Panc1 (cell line): ENCODE data around the gene SLC48A1. TPM values are rescaled to one million over a fixed set of nuclear protein-coding genes. Genes with fewer than 3 reads are reported as not detected.

Experiments
- ATAC-seq: fragments of 200-7000 bp; cut with Tn5 transposase; 2 replicates; pipeline ENCODE4 v1.9.1; 2020; ENCODE audit warnings: mild to moderate bottlenecking, moderate library complexity
- BruUV-seq: library from RNA; stranded (reverse); fragments of 400-500 nt; replicated peaks from 2 replicates; lab custom pipeline; 2021; lab: Mats Ljungman, UMichigan
- CTCF ChIA-PET: fragments of 300-600 bp; sonication (Branson Sonifier 250); formaldehyde crosslinking; loops from one replicate; lab custom pipeline; 2022; ENCODE audit warnings: antibody characterized with exemption; lab: Charles Lee
- POLR2A ChIA-PET: fragments of 300-600 bp; sonication (Branson Sonifier 250); formaldehyde crosslinking; loops from one replicate; lab custom pipeline; 2022; ENCODE audit warnings: antibody characterized with exemption; lab: Charles Lee
- DNase-seq: peaks from one replicate; pipeline ENCODE4 v3.0.0-alpha.2; 2010; ENCODE audit warnings: low read depth, low spot score
- H3K27ac ChIP-seq: 2 replicates; pipeline ENCODE4 v1.5.1; 2011; ENCODE audit warnings: mild to moderate bottlenecking, low read length, inconsistent platforms
- H3K27me3 ChIP-seq: fragments of 200-500 bp; sonication (Bioruptor generic); 2 replicates; pipeline ENCODE4 v1.6.0; 2014; ENCODE audit warnings: low read length, inconsistent platforms; ENCODE audit not compliant: control insufficient read depth, insufficient read depth
- H3K36me3 ChIP-seq: fragments of 200-500 bp; sonication (Bioruptor generic); 2 replicates; pipeline ENCODE4 v1.5.1; 2014; ENCODE audit warnings: inconsistent platforms, mild to moderate bottlenecking, low read length, moderate library complexity; ENCODE audit not compliant: control insufficient read depth, insufficient read depth
- H3K4me1 ChIP-seq: 2 replicates; pipeline ENCODE4 v1.5.1; 2011; ENCODE audit warnings: inconsistent platforms, mild to moderate bottlenecking, low read length, moderate library complexity; ENCODE audit not compliant: control insufficient read depth, insufficient read depth
- H3K4me3 ChIP-seq, 2 experiments: 2 replicates each; pipeline ENCODE4 v1.5.1; 2011 to 2012; ENCODE audit warnings: low read depth in 2 of 2, low read length in 2 of 2, mild to moderate bottlenecking in 2 of 2, inconsistent platforms in 1 of 2, moderate library complexity in 1 of 2
- H3K9me3 ChIP-seq: fragments of 200-500 bp; sonication (Bioruptor generic); 2 replicates; pipeline ENCODE4 v1.5.1; 2014; ENCODE audit warnings: low read depth, mild to moderate bottlenecking, inconsistent platforms, low read length, moderate library complexity; ENCODE audit not compliant: control insufficient read depth, insufficient read depth
- CTCF ChIP-seq: fragments of 450-650 bp; IDR thresholded peaks from 2 replicates; pipeline ENCODE4 v1.5.1; 2017; ENCODE audit warnings: mild to moderate bottlenecking
- POLR2AphosphoS5 ChIP-seq: IDR thresholded peaks from 2 replicates; pipeline ENCODE4 v1.6.1; 2012; ENCODE audit warnings: mild to moderate bottlenecking, low read depth, low read length, moderate library complexity
- REST ChIP-seq, 2 experiments: IDR thresholded peaks; 2 replicates each; pipeline ENCODE4 v1.6.1; 2011 to 2012; ENCODE audit warnings: low read depth in 2 of 2, control low read depth in 1 of 2, low read length in 1 of 2, mild to moderate bottlenecking in 1 of 2, moderate library complexity in 1 of 2; ENCODE audit not compliant: insufficient read depth in 1 of 2
- SIN3A ChIP-seq: IDR thresholded peaks from 2 replicates; pipeline ENCODE4 v1.6.1; 2012; ENCODE audit warnings: low read depth, mild to moderate bottlenecking, low read length, moderate library complexity, borderline replicate concordance; ENCODE audit not compliant: insufficient read depth
- TCF7L2 ChIP-seq: IDR thresholded peaks from 2 replicates; pipeline ENCODE4 v1.6.1; 2011; ENCODE audit warnings: mild to moderate bottlenecking, low read depth, low read length, inconsistent platforms
- in situ Hi-C: cut with HindIII; loops from 2 replicates; pipeline ENCODE4 v1.10.0; 2016; ENCODE audit warnings: low sequenced_read_pairs, low pct_unique_long_range_greater_than_20kb
- intact Hi-C: fragments of 100-400 bp; cut with micrococcal nuclease; formaldehyde crosslinking; loops from one replicate; pipeline ENCODE4 v1.10.0; 2022; ENCODE audit not compliant: unreplicated experiment
- total RNA-seq: library from RNA; stranded (reverse); gene quantifications from one replicate; pipeline ENCODE4 v1.2.1, GENCODE V29; 2021; ENCODE audit not compliant: unreplicated experiment

Gene SLC48A1
- total RNA-seq, 1 experiment from 2014 or later = 32.0 TPM

GRCh38 chr12:47779943-47780504, 7.0 kb downstream of the SLC48A1 start:
- H3K36me3 ChIP-seq = peaks cover 2% of the 10 kb centered on the region; the same call in 1 of the 2 replicates
- DNase-seq (no peak), ATAC-seq (peak; percentile 23; the same call in 1 of the 2 replicates)
- no peak overlapping the region for H3K4me3 ChIP-seq
- peaks cover 28% of the 10 kb centered on the region for H3K4me1 ChIP-seq
- intact Hi-C loops (loop anchor here (2.0 to 5.0 kb wide), 3 partner anchors 35 to 65 kb away; no protein-coding TSS in a partner anchor), in situ Hi-C loops (no loop called here)
- H3K9me3 ChIP-seq = no peaks in the 10 kb centered on the region
- H3K27ac ChIP-seq = no peak overlapping the region
- POLR2A ChIA-PET = interaction anchor here (0.6 to 1.0 kb wide), 2 partner anchors 22 to 93 kb away, joined by 3 to 7 read pairs; no protein-coding TSS in a partner anchor
- CTCF ChIA-PET = interaction anchor here (0.6 to 3.5 kb wide), 5 partner anchors 12 to 73 kb away, joined by 3 to 18 read pairs (median 4); no protein-coding TSS in a partner anchor
- no peak for TF ChIP-seq TCF7L2
- no peak for TF ChIP-seq POLR2AphosphoS5
- TF ChIP-seq SIN3A = no peak
- no peak for TF ChIP-seq CTCF
- TF ChIP-seq REST (IDR thresholded peaks at IDR 0.05; ENCODE audit: insufficient read depth in 1 of 2, low read depth in 2 of 2, low read length in 1 of 2) = no peak
- no peaks in the 10 kb centered on the region for H3K27me3 ChIP-seq
- BruUV-seq = no TSS peak

- in situ Hi-C loops (no loop called here), intact Hi-C loops (loop anchor here (5.0 kb wide), 1 partner anchor 56 kb away; no protein-coding TSS in a partner anchor)
- H3K4me1 ChIP-seq = peaks cover 17% of the 10 kb centered on the region
- BruUV-seq = no TSS peak
- no peak for TF ChIP-seq REST (IDR thresholded peaks at IDR 0.05; ENCODE audit: insufficient read depth in 1 of 2, low read depth in 2 of 2, low read length in 1 of 2)
- TF ChIP-seq POLR2AphosphoS5 = no peak
- no peak for TF ChIP-seq TCF7L2
- CTCF ChIA-PET = interaction anchor here (0.7 to 3.5 kb wide), 5 partner anchors 38 to 1004 kb away, joined by 3 to 18 read pairs (median 3); partner anchors contain the start of gene RPAP3
- H3K9me3 ChIP-seq = no peaks in the 10 kb centered on the region
- DNase-seq (no peak), ATAC-seq (no peak)
- H3K4me3 ChIP-seq = no peak overlapping the region
- H3K27me3 ChIP-seq = no peaks in the 10 kb centered on the region
- 0 out of 2 replicates have a peak overlapping the region, but pooled peaks have one; percentile 12 for H3K27ac ChIP-seq
- POLR2A ChIA-PET = interaction anchor here (0.7 kb wide), 1 partner anchor 40 kb away, joined by 3 read pairs; no protein-coding TSS in a partner anchor
- peaks cover 5% of the 10 kb centered on the region for H3K36me3 ChIP-seq
These were observed 8.7 kb downstream of the SLC48A1 start for GRCh38 chr12:47781479-47782371.
